H1 (cell line): ENCODE measurements around the gene INHBB. TPM values are rescaled to one million over a fixed set of nuclear protein-coding genes. Genes with fewer than 3 reads are reported as not detected.

Experiments used
- CTCF ChIA-PET: fragments of 300-600 bp; sonication (Branson Sonifier 250); formaldehyde crosslinking; loops from one replicate; lab custom pipeline; 2021; ENCODE audit not compliant: partially characterized antibody; lab: Charles Lee
- POLR2A ChIA-PET: fragments of 300-600 bp; sonication (Branson Sonifier 250); formaldehyde crosslinking; loops from one replicate; lab custom pipeline; 2021; ENCODE audit warnings: inconsistent platforms; ENCODE audit not compliant: partially characterized antibody; lab: Charles Lee
- DNase-seq, 2 experiments: peaks; one replicate each; pipeline versions ENCODE4 v3.0.0 to v3.0.0-alpha.2; 2010 to 2022; ENCODE audit warnings: low spot score in 2 of 2, low read depth in 1 of 2, mixed read lengths in 1 of 2
- FAIRE-seq: peaks from 2 replicates; lab custom pipeline; 2011; peaks lifted over from hg19 to GRCh38; lab: Jason Lieb, UNC
- H2AFZ ChIP-seq: 2 replicates; pipeline ENCODE4 v1.8.1; 2012; ENCODE audit warnings: low read length, inconsistent platforms
- H2AK5ac ChIP-seq: 2 replicates; pipeline ENCODE4 v1.6.1; 2013; ENCODE audit warnings: low read depth, low read length
- H2BK120ac ChIP-seq: replicated peaks from 2 replicates; pipeline ENCODE3; 2013; ENCODE audit warnings: low read depth, low read length, inconsistent platforms
- H2BK12ac ChIP-seq: 2 replicates; pipeline ENCODE4 v1.6.1; 2013; ENCODE audit warnings: low read depth, low read length
- H2BK15ac ChIP-seq: 2 replicates; pipeline ENCODE4 v1.6.1; 2013; ENCODE audit warnings: low read length
- H2BK20ac ChIP-seq: 2 replicates; pipeline ENCODE4 v1.6.1; 2013; ENCODE audit warnings: low read length
- H2BK5ac ChIP-seq: 2 replicates; pipeline ENCODE4 v1.6.1; 2013; ENCODE audit warnings: low read depth, low read length
- H3K14ac ChIP-seq: 2 replicates; pipeline ENCODE4 v1.6.1; 2013; ENCODE audit warnings: inconsistent platforms; ENCODE audit not compliant: insufficient read length
- H3K18ac ChIP-seq: 2 replicates; pipeline ENCODE4 v1.6.1; 2013; ENCODE audit warnings: low read length; ENCODE audit errors: extremely low read depth
- H3K23ac ChIP-seq: 2 replicates; pipeline ENCODE4 v1.6.1; 2013; ENCODE audit warnings: inconsistent platforms; ENCODE audit not compliant: insufficient read length
- H3K23me2 ChIP-seq: 2 replicates; pipeline ENCODE4 v1.6.1; 2013; ENCODE audit warnings: low read depth, low read length
- H3K27ac ChIP-seq: 2 replicates; pipeline ENCODE4 v1.6.1; 2011; ENCODE audit warnings: low read depth, low read length, inconsistent platforms
- H3K27me3 ChIP-seq, 4 experiments: replicated peaks in 1 of 4; 1 replicate in 1 of 4; 2 replicates in 3 of 4; pipeline versions ENCODE4 v1.6.1 to v1.8.1; 2011 to 2013; ENCODE audit warnings: low read length in 3 of 4, mild to moderate bottlenecking in 3 of 4, inconsistent platforms in 2 of 4, mixed read lengths in 2 of 4, moderate library complexity in 1 of 4; ENCODE audit not compliant: control insufficient read depth in 3 of 4, insufficient read depth in 3 of 4; ENCODE audit errors: extremely low read depth in 1 of 4
- H3K36me3 ChIP-seq, 4 experiments: 2 replicates each; pipeline versions ENCODE4 v1.6.1 to v1.8.1; 2011 to 2013; ENCODE audit warnings: mild to moderate bottlenecking in 4 of 4, low read length in 3 of 4, moderate library complexity in 2 of 4, control low read depth in 1 of 4, inconsistent platforms in 1 of 4; ENCODE audit not compliant: insufficient read depth in 4 of 4, control insufficient read depth in 2 of 4
- H3K4ac ChIP-seq: replicated peaks from 2 replicates; pipeline ENCODE3; 2013; ENCODE audit warnings: low read length, low read depth, mixed read lengths, inconsistent platforms; ENCODE audit not compliant: insufficient read length
- H3K4me1 ChIP-seq, 4 experiments: replicated peaks in 1 of 4; 1 replicate in 1 of 4; 2 replicates in 3 of 4; pipeline versions ENCODE4 v1.6.1 to v1.8.1; 2011 to 2013; ENCODE audit warnings: low read length in 3 of 4, inconsistent platforms in 2 of 4, mixed read lengths in 1 of 4; ENCODE audit not compliant: insufficient read depth in 4 of 4, control insufficient read depth in 3 of 4
- H3K4me2 ChIP-seq, 2 experiments: 2 replicates each; pipeline versions ENCODE4 v1.6.1 to v1.8.1; 2011 to 2013; ENCODE audit warnings: low read depth in 2 of 2, low read length in 2 of 2, control low read depth in 1 of 2, inconsistent platforms in 1 of 2, mild to moderate bottlenecking in 1 of 2; ENCODE audit not compliant: insufficient read depth in 1 of 2
- H3K4me3 ChIP-seq, 4 experiments: fragments of 200-600, 300-600 bp in 1 of 4; sonication (generic), shearing (Covaris generic), sonication (Bioruptor Twin) in 1 of 4; 2 replicates each; pipeline versions ENCODE4 v1.5.1 to v1.8.1; 2011 to 2016; ENCODE audit warnings: low read length in 4 of 4, low read depth in 3 of 4, control low read depth in 2 of 4, inconsistent platforms in 2 of 4, mild to moderate bottlenecking in 2 of 4, mixed read lengths in 1 of 4, moderate library complexity in 1 of 4; ENCODE audit not compliant: insufficient read depth in 2 of 4; ENCODE audit errors: extremely low read depth in 1 of 4
- H3K56ac ChIP-seq: replicated peaks from 2 replicates; pipeline ENCODE3; 2013; ENCODE audit warnings: low read depth, mild to moderate bottlenecking, mixed read lengths, low read length, inconsistent platforms; ENCODE audit not compliant: insufficient read length
- H3K79me1 ChIP-seq: 2 replicates; pipeline ENCODE4 v1.6.1; 2013; ENCODE audit warnings: low read depth, low read length, control low read depth
- H3K79me2 ChIP-seq, 2 experiments: 2 replicates each; pipeline versions ENCODE4 v1.6.1 to v1.8.1; 2012 to 2013; ENCODE audit warnings: low read length in 2 of 2, mild to moderate bottlenecking in 2 of 2, inconsistent platforms in 1 of 2; ENCODE audit not compliant: insufficient read depth in 2 of 2, control insufficient read depth in 1 of 2
- H3K9ac ChIP-seq, 4 experiments: replicated peaks in 1 of 4; 1 replicate in 1 of 4; 2 replicates in 3 of 4; pipeline versions ENCODE4 v1.6.1 to v1.8.1; 2011 to 2013; ENCODE audit warnings: low read depth in 3 of 4, low read length in 3 of 4, control low read depth in 2 of 4, mild to moderate bottlenecking in 2 of 4, moderate library complexity in 2 of 4, inconsistent platforms in 1 of 4; ENCODE audit errors: extremely low read depth in 1 of 4
- H3K9me3 ChIP-seq, 2 experiments: 2 replicates each; pipeline versions ENCODE4 v1.6.1 to v1.8.1; 2012 to 2013; ENCODE audit warnings: mild to moderate bottlenecking in 2 of 2, moderate library complexity in 2 of 2, control low read depth in 1 of 2, inconsistent platforms in 1 of 2, low read depth in 1 of 2, low read length in 1 of 2, mixed read lengths in 1 of 2; ENCODE audit not compliant: insufficient read depth in 2 of 2
- H4K20me1 ChIP-seq, 2 experiments: replicated peaks in 1 of 2; 2 replicates each; pipeline versions ENCODE3 to v1.8.1; 2011 to 2013; ENCODE audit warnings: inconsistent platforms in 2 of 2, low read length in 2 of 2, mild to moderate bottlenecking in 1 of 2; ENCODE audit not compliant: insufficient read depth in 2 of 2, control insufficient read depth in 1 of 2
- H4K5ac ChIP-seq: 2 replicates; pipeline ENCODE4 v1.6.1; 2013; ENCODE audit warnings: low read length, low read depth, mixed read lengths, inconsistent platforms; ENCODE audit not compliant: insufficient read length
- H4K8ac ChIP-seq: 2 replicates; pipeline ENCODE4 v1.8.0; 2013; ENCODE audit warnings: mild to moderate bottlenecking, moderate library complexity, low read length, inconsistent platforms; ENCODE audit not compliant: insufficient read depth; ENCODE audit errors: extremely low read depth
- H4K91ac ChIP-seq: replicated peaks from 2 replicates; pipeline ENCODE3; 2013; ENCODE audit warnings: low read length, mixed read lengths, inconsistent platforms; ENCODE audit not compliant: insufficient read length
- CBX5 ChIP-seq: fragments of 300-800, 300-1000 bp; sonication (generic); IDR thresholded peaks from 2 replicates; pipeline ENCODE4 v1.7.1; 2016; ENCODE audit warnings: antibody characterized with exemption, low read length, low read depth
- RAD21 ChIP-seq, 2 experiments: IDR thresholded peaks in 1 of 2; conservative IDR thresholded peaks in 1 of 2; 2 replicates each; pipeline ENCODE4 v1.6.1; 2011; ENCODE audit warnings: low read depth in 2 of 2, low read length in 2 of 2, improper control_type of control experiment in 1 of 2, inconsistent platforms in 1 of 2, mild to moderate bottlenecking in 1 of 2, moderate library complexity in 1 of 2
- SAP30 ChIP-seq: fragments of 300-600 bp; sonication (generic); IDR thresholded peaks from 2 replicates; pipeline ENCODE4 v1.7.1; 2012; ENCODE audit warnings: low read length, moderate library complexity, mild to moderate bottlenecking, inconsistent platforms; ENCODE audit not compliant: insufficient read depth, insufficient replicate concordance
- SP1 ChIP-seq: IDR thresholded peaks from 2 replicates; pipeline ENCODE4 v1.6.1; 2011; ENCODE audit warnings: low read depth, low read length
- SP4 ChIP-seq: IDR thresholded peaks from 2 replicates; pipeline ENCODE4 v1.6.1; 2012; ENCODE audit warnings: low read length, inconsistent platforms
- SRF ChIP-seq: IDR thresholded peaks from 2 replicates; pipeline ENCODE4 v1.6.1; 2011; ENCODE audit warnings: mild to moderate bottlenecking, low read depth, low read length, moderate library complexity
- TAF1 ChIP-seq: IDR thresholded peaks from 2 replicates; pipeline ENCODE4 v1.6.1; 2011; ENCODE audit warnings: mild to moderate bottlenecking, low read depth, low read length
- WGBS, 2 experiments: shearing (Covaris generic) in 1 of 2; methylation state at CpG; one replicate each; pipeline versions ENCODE4 v1.1.6 to v1.1.7; 2013 to 2015; ENCODE audit warnings: low lambda C conversion rate in 2 of 2, mixed read lengths in 2 of 2, inconsistent platforms in 1 of 2, low coverage in 1 of 2, missing lambda C conversion rate in 1 of 2; ENCODE audit not compliant: insufficient replicate concordance in 2 of 2, insufficient coverage in 1 of 2, insufficient read length in 1 of 2; ENCODE audit errors: extremely low coverage in 1 of 2, missing lambda C conversion rate in 1 of 2; 5-methylcytosine and 5-hydroxymethylcytosine counted together
- polyA plus RNA-seq, 7 experiments: library from polyadenylated mRNA; depleted of rRNA in 3 of 7; stranded (reverse) in 5 of 7; unstranded in 2 of 7; fragments of >200 nt in 5 of 7; fragments of 200-250 nt in 2 of 7; gene quantifications; 1 replicate in 5 of 7; 2 replicates in 1 of 7; 4 replicates in 1 of 7; pipeline versions ENCODE4 v1.2.1 to v1.2.3, GENCODE V29; 2011 to 2013; ENCODE audit warnings: missing spikeins in 2 of 7, mixed read lengths in 2 of 7
- total RNA-seq: library from RNA; stranded (reverse); fragmentation: NEBNext Ultra II Directional; extraction: Animal tissue kit (Norgen Biotek cat#: 25700); gene quantifications from 2 replicates; pipeline ENCODE4 v1.2.1, GENCODE V29; 2021
- TF ChIP-seq, protein P1 (sequence below): IDR thresholded peaks from 2 replicates; pipeline ENCODE4 v1.6.1; 2012; ENCODE audit warnings: inconsistent platforms

Gene INHBB
- total and polyA plus RNA-seq, 2 of the 8 experiments (the other 6 are each of a cell fraction or from before 2014, with no cell fraction given) = 0.30 to 0.32 TPM

DNA sequence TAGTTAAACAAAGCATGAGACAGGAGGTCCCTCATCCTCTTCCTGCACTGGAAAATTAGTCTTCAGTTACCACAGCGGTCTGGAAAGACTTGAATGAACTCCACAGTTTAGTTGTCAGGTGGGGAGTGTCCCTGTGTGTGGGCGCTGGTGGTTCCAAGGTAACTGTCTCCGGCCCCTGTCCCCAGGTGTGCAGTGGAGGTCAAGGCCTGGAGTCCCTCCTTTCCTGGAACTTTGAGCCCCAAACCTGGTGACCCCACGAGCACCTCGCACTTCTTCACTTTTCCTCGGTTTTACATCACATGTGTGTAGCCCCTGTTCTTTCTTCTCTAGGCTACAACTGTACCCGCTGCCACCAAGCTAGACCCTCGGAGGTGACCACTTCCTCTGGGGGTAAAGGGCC, 28.0 kb upstream of the INHBB start:
- Histone ChIP-seq H3K14ac (no peak overlapping the region), H2AK5ac (no peak overlapping the region), H3K9ac (no peak overlapping the region), H4K8ac (no peak overlapping the region), H3K4me3 (no peak overlapping the region), H3K79me2 (no peaks in the 10 kb centered on the region), H4K20me1 (peaks cover 0 to 4% of the 10 kb centered on the region in 2 experiments), H2BK5ac (no peak overlapping the region), H4K91ac (no peak overlapping the region), H3K4me2 (no peak overlapping the region), H3K36me3 (no peaks in the 10 kb centered on the region), H3K4me1 (no peaks in the 10 kb centered on the region; a peak in 3 of 7 replicates), H3K27ac (no peak overlapping the region), H2BK12ac (no peak overlapping the region), H3K9me3 (no peaks in the 10 kb centered on the region), H3K23ac (no peak overlapping the region), H3K79me1 (no peaks in the 10 kb centered on the region), H3K18ac (no peak overlapping the region), H2BK120ac (no peak overlapping the region), H2AFZ (no peak overlapping the region), H3K23me2 (no peaks in the 10 kb centered on the region; the same call in 1 of the 2 replicates), H3K4ac (no peak overlapping the region), H4K5ac (no peak overlapping the region), H2BK15ac (no peak overlapping the region), H2BK20ac (no peak overlapping the region), H3K56ac (no peak overlapping the region), H3K27me3 (peaks cover 3 to 28% (median 28%) of the 10 kb centered on the region in 4 experiments)
- DNase-seq (no peak), FAIRE-seq (no peak)
- WGBS, 2 experiments = 83% methylated on average over 7 of the region's 8 CpGs; no CpG with 5 or more reads in 1 of the 2 experiments
- ChIA-PET CTCF (interaction anchor here (0.6 to 4.5 kb wide), 5 partner anchors 16 to 134 kb away, joined by 3 to 15 read pairs (median 3); no protein-coding TSS in a partner anchor), POLR2A (no interaction called here)
- TF ChIP-seq CBX5 = no peak
- TF ChIP-seq, protein P1, sequence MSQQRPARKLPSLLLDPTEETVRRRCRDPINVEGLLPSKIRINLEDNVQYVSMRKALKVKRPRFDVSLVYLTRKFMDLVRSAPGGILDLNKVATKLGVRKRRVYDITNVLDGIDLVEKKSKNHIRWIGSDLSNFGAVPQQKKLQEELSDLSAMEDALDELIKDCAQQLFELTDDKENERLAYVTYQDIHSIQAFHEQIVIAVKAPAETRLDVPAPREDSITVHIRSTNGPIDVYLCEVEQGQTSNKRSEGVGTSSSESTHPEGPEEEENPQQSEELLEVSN = no peak
- no peak for TF ChIP-seq SRF
- TF ChIP-seq SP4 = no peak
- TF ChIP-seq RAD21 (IDR thresholded peaks at IDR 0.05 in 1 of 2, conservative IDR thresholded peaks at IDR 0.05 in 1 of 2; ENCODE audit: low read depth in 2 of 2, low read length in 2 of 2) = no peak
- TF ChIP-seq TAF1 = no peak
- no peak for TF ChIP-seq SP1
- no peak for TF ChIP-seq SAP30
